ENCODE data around the gene GNA15. TPM values are rescaled to one million over a fixed set of nuclear protein-coding genes. Genes with fewer than 3 reads are reported as not detected.
A peak's percentile ranks its signal among the peaks of the same experiment; 100 is the strongest.

The GNA15 gene
- total RNA-seq, 1 donor from 2014 or later, result 1.0 TPM

DNA sequence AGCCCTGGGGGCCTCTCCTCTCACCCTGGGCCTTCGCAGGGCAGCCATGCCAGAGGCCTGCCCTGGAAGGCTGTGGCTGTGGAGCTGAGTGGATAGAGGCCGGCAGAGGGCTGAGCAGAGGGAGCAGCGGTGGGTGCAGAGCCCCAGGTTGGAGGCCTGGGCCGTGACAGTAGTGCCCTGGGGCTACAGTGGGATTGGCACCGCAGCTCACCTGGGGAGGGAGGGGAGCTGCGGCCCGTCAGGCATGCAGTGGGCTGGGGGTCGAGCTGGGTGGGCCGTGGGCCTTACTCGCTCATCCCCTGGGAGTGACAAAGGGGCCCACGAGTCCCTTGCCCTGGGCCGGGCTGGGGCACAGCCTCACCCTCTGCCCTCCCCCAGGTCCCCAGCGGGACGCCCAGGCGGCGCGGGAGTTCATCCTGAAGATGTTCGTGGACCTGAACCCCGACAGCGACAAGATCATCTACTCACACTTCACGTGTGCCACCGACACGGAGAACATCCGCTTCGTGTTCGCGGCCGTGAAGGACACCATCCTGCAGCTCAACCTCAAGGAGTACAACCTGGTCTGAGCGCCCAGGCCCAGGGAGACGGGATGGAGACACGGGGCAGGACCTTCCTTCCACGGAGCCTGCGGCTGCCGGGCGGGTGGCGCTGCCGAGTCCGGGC is 15.1 kb upstream of the GNA15 start:
- DNase-seq (ENCODE audit: low spot score) (no peak), ATAC-seq (no peak)

GRCh38 chr19:3121396-3121795 is 14.4 kb upstream of the GNA15 start:
- ATAC-seq (no peak), DNase-seq (ENCODE audit: low spot score) (no peak)

DNA sequence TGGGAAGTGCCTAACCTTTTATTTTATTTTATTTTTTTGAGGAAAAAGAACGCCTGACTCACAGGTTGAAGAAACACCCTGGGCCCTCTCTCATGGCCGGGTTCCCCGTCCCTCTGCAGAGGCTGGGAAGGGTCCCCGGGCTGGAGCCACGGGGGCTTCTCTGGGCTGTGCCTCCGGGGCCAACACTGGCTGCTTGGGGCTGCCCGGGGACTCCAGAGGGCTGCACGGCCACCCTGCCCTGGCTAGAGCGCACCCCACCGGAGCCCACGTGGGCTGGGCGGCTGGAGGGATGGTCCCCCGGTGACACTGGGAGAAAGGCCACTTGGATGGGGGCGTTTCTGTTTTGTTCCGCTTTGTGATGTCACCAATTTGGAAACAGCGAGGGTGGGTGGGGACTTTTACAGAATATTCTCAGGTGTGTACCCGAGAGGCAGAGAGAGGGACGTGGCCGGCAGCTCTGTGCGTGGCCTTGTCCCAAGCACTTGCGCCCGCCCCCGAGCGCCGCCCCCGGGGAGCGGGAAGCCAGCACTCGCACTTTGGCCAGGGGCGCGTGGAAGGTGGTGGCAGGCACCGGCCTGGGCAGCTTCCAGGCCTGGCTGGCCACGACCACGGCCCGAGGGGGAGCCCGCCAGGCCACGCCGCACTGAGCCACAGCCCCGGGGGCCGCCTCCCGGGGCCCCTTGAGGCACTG is 13.9 kb upstream of the GNA15 start:
- ATAC-seq (peak; percentile 72), DNase-seq (ENCODE audit: low spot score) (peak; percentile 91)

- ATAC-seq (peak; percentile 45), DNase-seq (ENCODE audit: low spot score) (no peak)
These were observed 13.3 kb upstream of the GNA15 start for GRCh38 chr19:3122512-3122870.

DNA sequence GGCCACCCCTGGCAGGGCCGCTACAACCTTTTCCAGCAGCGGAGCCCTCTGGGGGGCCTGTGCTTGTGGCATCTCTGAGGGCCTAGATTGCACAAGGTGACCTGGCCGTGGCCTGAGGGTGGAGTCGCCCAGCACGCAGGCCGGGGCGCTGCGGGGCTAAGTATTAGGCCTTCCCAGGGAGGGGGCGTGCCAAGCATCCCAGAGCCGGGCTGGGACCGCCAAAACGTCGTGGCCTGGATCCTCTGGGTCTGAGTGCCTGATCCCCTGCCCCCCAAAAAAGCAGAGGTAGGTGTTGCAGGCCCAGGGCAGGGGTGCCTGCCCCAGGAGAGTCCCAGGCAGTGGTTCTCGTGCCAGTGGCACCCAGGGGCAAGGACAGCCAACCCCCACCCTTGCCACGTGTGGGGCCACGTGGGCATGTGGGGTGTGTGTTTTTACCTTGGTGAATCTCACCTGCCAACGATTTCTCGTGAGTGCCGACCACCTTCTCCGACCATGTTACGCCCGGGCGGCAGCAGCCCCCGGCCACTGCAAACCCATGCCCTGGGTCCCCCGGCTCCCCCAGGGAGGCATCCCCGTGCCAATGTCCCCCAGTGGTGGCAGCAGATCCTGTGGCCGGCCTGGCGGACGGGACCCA is 12.6 kb upstream of the GNA15 start:
- ATAC-seq (peak; percentile 73), DNase-seq (ENCODE audit: low spot score) (peak; percentile 84)

- ATAC-seq (peak; percentile 32), DNase-seq (ENCODE audit: low spot score) (peak; percentile 68)
These were observed 11.9 kb upstream of the GNA15 start for GRCh38 chr19:3123956-3124355.

DNA sequence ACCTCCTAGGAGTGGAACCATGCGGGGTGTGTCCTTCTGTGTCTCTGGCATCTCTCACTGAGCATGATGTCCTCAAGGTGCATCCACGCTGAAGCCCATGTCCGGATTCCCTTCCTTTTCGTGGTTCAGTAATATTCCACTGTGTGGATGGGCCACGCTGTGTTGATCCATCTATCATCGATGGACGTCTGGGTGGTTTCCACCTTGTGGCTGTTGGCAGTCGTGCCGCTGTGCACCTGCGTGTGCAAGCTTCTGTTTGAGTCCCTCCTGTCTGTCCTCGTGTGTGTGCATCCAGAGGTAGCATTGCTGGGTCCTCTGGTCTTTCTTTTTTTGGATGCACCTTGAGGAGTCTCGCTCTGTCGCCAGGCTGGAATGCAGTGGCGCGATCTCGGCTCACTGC is 11.2 kb upstream of the GNA15 start:
- no peak for DNase-seq (ENCODE audit: low spot score)

DNA sequence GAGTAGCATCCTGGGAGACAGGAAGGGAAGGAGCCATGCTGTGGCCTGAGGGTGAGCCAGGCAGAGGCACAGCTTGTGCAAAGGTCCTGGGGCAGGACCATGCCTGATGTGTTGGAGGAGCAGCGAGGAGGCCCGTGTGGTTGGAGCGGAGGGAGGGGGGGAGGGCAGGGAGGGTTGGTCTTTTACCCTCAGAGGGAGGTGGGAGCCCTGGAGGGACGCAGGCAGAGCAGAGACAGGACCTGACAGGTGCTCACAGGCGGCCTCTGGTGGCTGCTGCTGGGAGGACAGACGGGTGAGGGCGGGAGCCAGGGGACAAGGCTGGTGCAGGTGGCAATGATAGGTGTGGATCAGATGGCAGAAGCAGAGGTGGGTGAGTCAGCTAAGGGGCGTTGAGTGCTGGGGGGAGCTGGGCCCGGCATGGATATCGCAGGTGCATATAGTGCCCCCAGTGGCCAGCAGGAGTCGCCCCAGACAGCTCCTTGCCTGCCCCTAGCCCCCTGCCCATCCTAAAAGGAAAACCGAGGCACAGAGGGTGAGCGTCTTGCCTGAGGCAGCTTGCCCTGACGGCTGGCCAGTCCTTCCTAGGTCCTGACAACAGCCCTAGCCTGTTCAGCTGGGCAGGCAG is 9.8 kb upstream of the GNA15 start:
- peak; percentile 44 for ATAC-seq
- peak; percentile 68 for DNase-seq (ENCODE audit: low spot score)

More for the DNA sequence above, 11.2 kb upstream of the GNA15 start:
- no peak for ATAC-seq

DNA sequence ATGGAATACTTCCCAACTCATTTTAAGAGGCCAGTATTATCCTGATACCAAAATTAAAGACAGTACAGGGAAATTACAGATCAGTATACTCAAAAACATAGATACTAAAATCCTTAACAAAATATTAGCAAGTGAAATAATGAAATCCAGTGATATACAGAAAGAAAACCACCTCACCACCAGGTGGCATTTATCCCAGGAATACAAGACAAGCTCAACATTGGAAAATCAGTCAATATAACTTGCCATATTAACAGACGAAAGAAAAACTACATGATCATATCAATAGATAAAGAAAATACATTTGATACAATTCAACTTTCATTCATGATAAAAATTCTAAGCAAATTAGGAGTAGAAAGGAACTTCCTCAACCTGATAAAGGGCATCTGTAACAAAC is 6.7 kb upstream of the GNA15 start:
- ATAC-seq (peak; percentile 43), DNase-seq (ENCODE audit: low spot score) (no peak)

DNA sequence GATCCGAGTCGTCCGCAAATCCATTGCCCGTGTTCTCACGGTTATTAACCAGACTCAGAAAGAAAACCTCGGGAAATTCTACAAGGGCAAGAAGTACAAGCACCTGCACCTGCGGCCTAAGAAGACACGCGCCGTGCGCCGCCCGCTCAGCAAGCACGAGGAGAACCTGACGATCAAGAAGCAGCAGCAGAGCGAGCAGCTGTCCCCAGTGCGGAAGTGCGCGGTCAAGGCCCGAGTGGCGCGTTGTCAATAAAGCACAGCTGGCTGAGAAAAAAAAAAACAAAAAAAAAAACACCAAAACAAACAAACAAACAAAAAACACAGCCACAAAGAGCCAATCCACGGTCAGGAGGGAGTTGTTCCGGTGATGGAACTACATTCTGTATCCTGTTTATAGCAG is 4.7 kb upstream of the GNA15 start:
- no peak for DNase-seq (ENCODE audit: low spot score)

DNA sequence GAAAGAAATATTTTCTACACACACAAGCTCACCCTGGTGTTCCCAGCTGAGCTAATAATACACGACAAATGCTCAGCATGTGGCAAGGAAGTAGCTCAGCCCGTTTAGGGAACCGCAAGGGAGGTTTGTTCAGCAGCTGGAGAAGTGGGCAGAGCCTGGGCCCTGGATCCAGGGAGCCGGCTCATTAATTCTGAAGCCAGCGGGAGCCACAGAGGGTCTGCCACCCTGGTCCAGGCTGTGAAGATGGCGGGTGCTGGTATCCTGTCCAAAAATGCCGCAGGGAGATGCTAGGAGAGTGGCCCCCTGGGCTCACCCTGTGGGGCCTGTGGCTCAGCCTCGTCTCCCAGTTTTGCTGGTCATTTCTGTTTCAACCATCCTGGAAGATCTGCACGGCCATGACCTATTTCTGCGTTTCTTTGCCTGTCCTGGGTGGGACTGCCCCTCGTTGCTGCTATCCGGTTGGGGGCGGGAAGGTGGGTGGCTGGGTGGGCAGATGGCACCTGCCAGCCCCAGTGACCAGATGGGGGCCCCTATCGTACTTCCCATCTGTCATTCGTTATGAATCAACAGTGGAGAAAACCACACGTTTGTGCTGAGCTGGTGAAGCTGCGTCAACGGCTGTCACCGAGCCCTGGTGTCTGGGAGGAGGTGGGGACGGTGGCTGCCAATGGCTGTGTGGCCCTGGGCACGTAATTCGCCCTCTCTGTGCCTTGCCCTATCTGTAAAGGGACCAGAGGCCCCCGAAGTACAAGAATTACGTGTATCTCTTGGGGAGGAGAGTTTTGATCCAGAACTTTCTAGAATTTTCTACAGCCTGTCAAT is 2.7 kb upstream of the GNA15 start:
- ATAC-seq, result peak; percentile 56
- no peak for DNase-seq (ENCODE audit: low spot score)

More for the DNA sequence above, 4.7 kb upstream of the GNA15 start:
- no peak for ATAC-seq

DNA sequence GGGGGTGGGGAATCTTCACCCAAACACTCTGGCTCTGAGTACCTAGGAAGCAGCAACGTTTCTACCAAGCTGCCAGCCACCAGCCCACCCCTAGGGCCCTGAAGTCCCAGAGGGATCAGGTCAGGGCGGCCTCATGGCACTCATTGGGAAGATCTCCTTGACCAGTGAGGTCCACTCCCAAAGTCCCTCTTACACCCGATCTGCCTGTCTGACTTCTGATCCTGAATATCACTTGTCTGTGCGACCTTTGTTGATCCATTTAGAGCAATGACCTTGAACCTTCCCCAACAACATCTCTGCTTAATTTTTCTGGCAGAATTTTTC is 2.1 kb upstream of the GNA15 start:
- no peak for ATAC-seq
- DNase-seq (ENCODE audit: low spot score), result no peak

DNA sequence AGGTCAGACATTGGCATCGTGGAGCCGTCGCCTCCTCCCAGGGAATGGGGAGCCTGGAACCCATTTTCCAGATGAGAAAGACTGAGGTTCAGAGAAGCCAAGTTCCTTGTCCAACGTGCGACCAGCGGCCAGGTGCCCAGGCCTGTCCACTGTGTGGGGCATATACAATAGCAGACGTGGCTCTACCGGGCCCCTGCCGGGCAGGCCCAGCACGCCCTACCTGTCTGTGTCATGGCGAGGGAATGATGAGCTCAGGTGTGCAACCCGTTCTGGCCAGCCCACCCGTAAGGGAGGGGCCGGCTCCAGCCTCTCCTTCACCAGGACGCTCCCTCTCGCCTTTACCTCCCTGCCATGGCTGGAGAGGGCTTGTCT is 837 bp downstream of the GNA15 start:
- no peak for ATAC-seq
- DNase-seq (ENCODE audit: low spot score), result no peak

DNA sequence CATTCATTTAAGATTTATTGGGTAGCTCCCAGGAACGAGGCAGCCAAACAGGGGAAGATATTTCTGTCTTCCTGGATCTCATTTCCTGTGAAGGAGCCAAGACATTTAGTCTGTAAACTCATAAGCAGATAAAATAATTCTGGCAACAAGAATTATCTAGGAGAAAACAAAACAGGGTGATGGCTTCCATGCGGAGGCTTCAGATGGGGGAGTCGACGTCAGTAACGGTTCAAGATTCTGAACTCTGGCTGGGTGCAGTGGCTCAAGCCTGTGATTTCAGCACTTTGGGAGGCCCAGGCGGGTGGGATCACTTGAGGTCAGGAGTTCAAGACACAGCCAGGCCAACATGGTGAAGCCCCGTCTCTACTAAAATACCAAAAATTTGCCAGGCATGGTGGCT is 1.3 kb downstream of the GNA15 start:
- DNase-seq (ENCODE audit: low spot score), result no peak
- ATAC-seq, result no peak

DNA sequence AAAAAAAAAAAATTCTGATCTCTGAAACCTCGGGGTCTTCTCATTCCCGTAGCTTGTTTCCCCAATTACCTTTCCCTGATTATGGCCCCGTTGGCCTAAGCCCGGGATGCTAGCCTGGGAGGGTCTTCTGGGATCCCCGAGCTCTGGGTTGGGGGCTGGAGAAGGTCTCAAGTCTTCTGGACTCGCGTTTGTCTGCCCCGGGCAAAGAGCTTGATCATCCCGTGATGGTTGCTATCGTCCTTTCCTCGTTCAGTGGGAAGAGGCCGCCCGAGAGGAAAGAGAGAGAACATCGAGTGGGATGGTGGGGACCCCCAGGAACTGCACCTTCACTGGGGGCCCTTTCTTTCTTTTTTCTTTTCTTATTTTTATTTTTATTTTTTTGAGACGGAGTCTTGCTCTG is 2.4 kb downstream of the GNA15 start:
- ATAC-seq, result no peak
- DNase-seq (ENCODE audit: low spot score), result no peak

DNA sequence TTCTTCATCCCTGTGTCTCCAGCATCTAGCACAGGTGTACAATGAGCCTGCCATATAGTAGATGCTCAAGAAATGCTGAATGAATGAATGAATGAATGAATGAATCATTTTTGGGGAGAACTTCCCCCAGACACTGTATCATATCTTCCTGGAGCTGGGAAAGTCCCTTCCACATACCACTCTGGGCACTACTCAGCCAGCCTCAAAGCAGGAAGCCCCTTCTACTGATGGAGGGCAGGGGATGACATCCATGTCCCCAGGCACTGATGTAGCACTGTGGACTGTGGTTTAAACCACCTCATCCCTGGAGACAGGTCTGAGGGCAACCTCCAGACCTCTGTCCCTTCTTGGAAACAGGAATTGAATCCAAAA is 4.8 kb downstream of the GNA15 start:
- ATAC-seq, result no peak
- no peak for DNase-seq (ENCODE audit: low spot score)

DNA sequence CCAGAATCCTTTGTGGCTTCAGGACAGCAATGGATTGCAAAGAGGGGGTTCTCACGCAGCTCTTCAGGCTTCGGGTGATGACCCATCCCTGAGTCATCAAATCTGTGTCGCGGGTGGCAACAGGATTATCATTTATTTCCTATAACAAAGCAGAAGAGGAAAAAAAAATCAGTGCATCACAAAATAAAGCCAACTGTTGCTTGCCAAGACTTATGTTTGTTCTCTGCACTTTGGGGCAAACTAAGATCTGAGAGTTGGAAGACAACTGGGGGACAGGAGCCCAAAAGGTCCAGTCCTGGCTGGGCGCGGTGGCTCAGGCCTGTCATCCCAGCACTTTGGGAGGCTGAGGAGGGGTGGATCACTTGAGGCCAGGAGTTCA is 6.4 kb downstream of the GNA15 start:
- peak; percentile 33 for ATAC-seq
- DNase-seq (ENCODE audit: low spot score), result no peak

GRCh38 chr19:3142781-3143337 is 7.0 kb downstream of the GNA15 start:
- ATAC-seq, result no peak
- DNase-seq (ENCODE audit: low spot score), result no peak

GRCh38 chr19:3145909-3146676 is 10.3 kb downstream of the GNA15 start:
- peak; percentile 44 for ATAC-seq
- DNase-seq (ENCODE audit: low spot score), result no peak

GRCh38 chr19:3146677-3147100 is 10.9 kb downstream of the GNA15 start:
- DNase-seq (ENCODE audit: low spot score) (no peak), ATAC-seq (peak; percentile 27)

Measured in left lobe of liver (tissue), 2 donors.